B cell (primary cell): ENCODE data around the gene TMEM25. TPM values are rescaled to one million over a fixed set of nuclear protein-coding genes. Genes with fewer than 3 reads are reported as not detected.

Source experiments
- ATAC-seq: fragments of 200-7000 bp; cut with Tn5 transposase; one replicate; pipeline ENCODE4 v1.10.0; 2021; ENCODE audit warnings: low read depth, mild to moderate bottlenecking, moderate number of reproducible peaks, moderate library complexity
- CTCF ChIA-PET: fragments of 350-600 bp; sonication (Branson Sonifier 250); formaldehyde crosslinking; loops from one replicate; lab custom pipeline; 2021; ENCODE audit warnings: antibody characterized with exemption, inconsistent platforms; lab: Charles Lee
- POLR2A ChIA-PET: fragments of 350-600 bp; sonication (Branson Sonifier 250); formaldehyde crosslinking; loops from one replicate; lab custom pipeline; 2021; ENCODE audit warnings: antibody characterized with exemption; lab: Charles Lee
- DNase-seq: peaks from one replicate; pipeline ENCODE4 v3.0.0; 2013
- H2AFZ ChIP-seq: 2 replicates; pipeline ENCODE4 v1.6.1; 2012; ENCODE audit warnings: mild to moderate bottlenecking, low read depth, low read length; ENCODE audit not compliant: insufficient read depth, poor library complexity, severe bottlenecking
- H3K27ac ChIP-seq, 2 donors: 1 replicate in 1 of 2; 2 replicates in 1 of 2; pipeline ENCODE4 v1.5.1; 2012 to 2013; ENCODE audit warnings: low read length in 2 of 2, mild to moderate bottlenecking in 2 of 2, moderate library complexity in 1 of 2
- H3K27me3 ChIP-seq, 4 experiments: fragments of 200-600 bp in 1 of 4; sonication (generic) in 1 of 4; replicated peaks in 1 of 4; 1 replicate in 2 of 4; 2 replicates in 2 of 4; pipeline versions ENCODE4 v1.6.1 to v1.7.0; 2013 to 2016; ENCODE audit warnings: low read length in 3 of 4, mild to moderate bottlenecking in 2 of 4, mixed read lengths in 1 of 4, moderate library complexity in 1 of 4; ENCODE audit not compliant: insufficient read depth in 4 of 4, control insufficient read depth in 3 of 4; ENCODE audit errors: control extremely low read depth in 1 of 4
- H3K36me3 ChIP-seq, 2 experiments: replicated peaks in 1 of 2; 1 replicate in 1 of 2; 2 replicates in 1 of 2; pipeline versions ENCODE4 v1.6.1 to v1.7.1; 2013; ENCODE audit warnings: low read length in 1 of 2; ENCODE audit not compliant: insufficient read depth in 2 of 2, control insufficient read depth in 1 of 2; ENCODE audit errors: control extremely low read depth in 1 of 2, extremely low read depth in 1 of 2
- H3K4me1 ChIP-seq, 2 donors: fragments of 200-600 bp in 1 of 2; sonication (generic) in 1 of 2; 1 replicate in 1 of 2; 2 replicates in 1 of 2; pipeline versions ENCODE4 v1.5.1 to v1.6.1; 2013 to 2017; ENCODE audit warnings: low read length in 2 of 2; ENCODE audit not compliant: control insufficient read depth in 2 of 2, insufficient read depth in 2 of 2
- H3K4me2 ChIP-seq: replicated peaks from 2 replicates; pipeline ENCODE3; 2012; ENCODE audit warnings: mild to moderate bottlenecking, low read depth, low read length; ENCODE audit not compliant: poor library complexity, severe bottlenecking
- H3K4me3 ChIP-seq, 5 experiments: fragments of 200-600 bp in 1 of 5; sonication (generic) in 1 of 5; 1 replicate in 3 of 5; 2 replicates in 2 of 5; pipeline versions ENCODE4 v1.5.1 to v1.7.0; 2011 to 2016; ENCODE audit warnings: low read length in 4 of 5, mild to moderate bottlenecking in 4 of 5, low read depth in 2 of 5, control low read depth in 1 of 5, moderate library complexity in 1 of 5; ENCODE audit not compliant: insufficient read depth in 1 of 5; ENCODE audit errors: control extremely low read depth in 1 of 5, extremely low read depth in 1 of 5
- H3K79me2 ChIP-seq: fragments of 200-600 bp; sonication (generic); one replicate; pipeline ENCODE4 v1.6.0; 2016; ENCODE audit warnings: low read length; ENCODE audit not compliant: control insufficient read depth, insufficient read depth
- H3K9ac ChIP-seq: fragments of 200-600 bp; sonication (generic); 2 replicates; pipeline ENCODE4 v1.6.1; 2017; ENCODE audit warnings: mild to moderate bottlenecking, low read length, moderate library complexity
- H3K9me3 ChIP-seq, 3 donors: one replicate each; pipeline versions ENCODE4 v1.6.1 to v1.7.1; 2013; ENCODE audit warnings: low read length in 2 of 3; ENCODE audit not compliant: control insufficient read depth in 2 of 3, insufficient read depth in 1 of 3; ENCODE audit errors: control extremely low read depth in 1 of 3
- H4K20me1 ChIP-seq: 2 replicates; pipeline ENCODE4 v1.6.0; 2012; ENCODE audit warnings: mild to moderate bottlenecking, low read length; ENCODE audit not compliant: insufficient read depth, control insufficient read depth, poor library complexity, severe bottlenecking
- H3K27ac Mint-ChIP-seq: one replicate; pipeline ENCODE4 v1.8.0; 2021; ENCODE audit warnings: mixed read lengths
- H3K27me3 Mint-ChIP-seq: one replicate; pipeline ENCODE4 v1.8.0; 2021; ENCODE audit warnings: mixed read lengths
- H3K4me1 Mint-ChIP-seq: one replicate; pipeline ENCODE4 v1.8.0; 2021; ENCODE audit warnings: mixed read lengths
- H3K4me3 Mint-ChIP-seq: one replicate; pipeline ENCODE4 v1.8.0; 2021; ENCODE audit warnings: mixed read lengths
- H3K9me3 Mint-ChIP-seq: one replicate; pipeline ENCODE4 v1.8.0; 2022; ENCODE audit warnings: mixed read lengths; ENCODE audit not compliant: insufficient read depth
- CTCF ChIP-seq: fragments of 200-600 bp; IDR thresholded peaks from one replicate; pipeline ENCODE4 v1.8.0; 2022; ENCODE audit warnings: antibody characterized with exemption, mild to moderate bottlenecking
- EZH2 ChIP-seq: IDR thresholded peaks from 2 replicates; pipeline ENCODE4 v1.6.1; 2012; ENCODE audit warnings: borderline replicate concordance, low read depth, mild to moderate bottlenecking, moderate library complexity, low read length; ENCODE audit not compliant: insufficient read depth, poor library complexity, severe bottlenecking
- WGBS: methylation state at CpG from one replicate; pipeline ENCODE4 v1.1.5; 2013; ENCODE audit warnings: missing lambda C conversion rate; ENCODE audit not compliant: insufficient coverage; 5-methylcytosine and 5-hydroxymethylcytosine counted together
- intact Hi-C: fragments of 100-400 bp; cut with micrococcal nuclease; formaldehyde crosslinking; loops from one replicate; pipeline ENCODE4 v1.10.0; 2022
- polyA plus RNA-seq: library from polyadenylated mRNA; depleted of rRNA; stranded (reverse); fragments of >200 nt; gene quantifications from 2 replicates; pipeline ENCODE4 v1.2.3, GENCODE V29; 2012
- total RNA-seq, 2 donors: library from RNA; stranded (reverse); fragments of 120-200 nt in 1 of 2; gene quantifications; 1 replicate in 1 of 2; 2 replicates in 1 of 2; pipeline versions ENCODE4 v1.2.3 to v1.2.4, GENCODE V29; 2013 to 2022

TMEM25 gene
- total and polyA plus RNA-seq, 2 donors (not counting 1 experiment from before 2014, with no cell fraction given): 16.9 to 21.4 TPM

- Mint-ChIP-seq H3K27me3 (no peaks in the 10 kb centered on the region), H3K27ac (no peak overlapping the region), H3K4me1 (no peaks in the 10 kb centered on the region), H3K9me3 (no peaks in the 10 kb centered on the region), H3K4me3 (no peak overlapping the region)
- H3K9ac ChIP-seq: no peak overlapping the region
- H3K36me3 ChIP-seq: peaks cover 33 to 94% of the 10 kb centered on the region in 2 experiments
- no peak overlapping the region for H3K4me3 ChIP-seq
- H3K4me2 ChIP-seq: no peak overlapping the region
- no peaks in the 10 kb centered on the region for H4K20me1 ChIP-seq
- H3K27ac ChIP-seq: no peak overlapping the region
- DNase-seq (no peak), ATAC-seq (no peak)
- H2AFZ ChIP-seq: no peak overlapping the region
- no peaks in the 10 kb centered on the region for H3K27me3 ChIP-seq
- POLR2A ChIA-PET: no interaction called here
- CTCF ChIA-PET: no interaction called here
- 100% methylated on average over 3 of the region's 4 CpGs for WGBS
- no peaks in the 10 kb centered on the region for H3K4me1 ChIP-seq
- TF ChIP-seq EZH2 (no peak), CTCF (no peak)
- intact Hi-C loops: no loop called here
- H3K9me3 ChIP-seq: no peaks in the 10 kb centered on the region
- H3K79me2 ChIP-seq: no peaks in the 10 kb centered on the region
These were observed 33.2 kb upstream of the TMEM25 start for GRCh38 chr11:118497831-118498230.

- H3K27ac Mint-ChIP-seq: no peak overlapping the region
- intact Hi-C loops: no loop called here
- CTCF ChIA-PET: interaction anchor here (1.9 kb wide), 1 partner anchor 13 kb away, joined by 7 read pairs; no protein-coding TSS in a partner anchor
These were observed 27.8 kb upstream of the TMEM25 start for GRCh38 chr11:118503216-118503615.

More at GRCh38 chr11:118503216-118503615, 27.8 kb upstream of the TMEM25 start:
- Histone ChIP-seq H4K20me1 (peaks cover 21% of the 10 kb centered on the region), H3K36me3 (peaks cover 44 to 96% of the 10 kb centered on the region in 2 experiments), H3K9ac (no peak overlapping the region), H3K27me3 (no peaks in the 10 kb centered on the region), H3K4me1 (no peaks in the 10 kb centered on the region), H3K4me2 (no peak overlapping the region), H2AFZ (no peak overlapping the region), H3K27ac (no peak overlapping the region), H3K79me2 (no peaks in the 10 kb centered on the region), H3K4me3 (no peak overlapping the region), H3K9me3 (no peaks in the 10 kb centered on the region)
- Mint-ChIP-seq H3K4me3 (no peak overlapping the region), H3K27me3 (no peaks in the 10 kb centered on the region), H3K4me1 (no peaks in the 10 kb centered on the region), H3K9me3 (no peaks in the 10 kb centered on the region)
- no peak for TF ChIP-seq EZH2
- POLR2A ChIA-PET: no interaction called here
- DNase-seq (no peak), ATAC-seq (no peak)
- WGBS: 92% methylated on average over 2 of the region's 3 CpGs
